H1 (cell line): ENCODE results near the gene ABCC11. TPM values are rescaled to one million over a fixed set of nuclear protein-coding genes. Genes with fewer than 3 reads are reported as not detected.

Experiments used
- CTCF ChIA-PET: fragments of 300-600 bp; sonication (Branson Sonifier 250); formaldehyde crosslinking; loops from one replicate; lab custom pipeline; 2021; ENCODE audit not compliant: partially characterized antibody; lab: Charles Lee
- POLR2A ChIA-PET: fragments of 300-600 bp; sonication (Branson Sonifier 250); formaldehyde crosslinking; loops from one replicate; lab custom pipeline; 2021; ENCODE audit warnings: inconsistent platforms; ENCODE audit not compliant: partially characterized antibody; lab: Charles Lee
- DNase-seq, 2 experiments: peaks; one replicate each; pipeline versions ENCODE4 v3.0.0 to v3.0.0-alpha.2; 2010 to 2022; ENCODE audit warnings: low spot score in 2 of 2, low read depth in 1 of 2, mixed read lengths in 1 of 2
- FAIRE-seq: peaks from 2 replicates; lab custom pipeline; 2011; peaks lifted over from hg19 to GRCh38; lab: Jason Lieb, UNC
- H2AFZ ChIP-seq: 2 replicates; pipeline ENCODE4 v1.8.1; 2012; ENCODE audit warnings: low read length, inconsistent platforms
- H2AK5ac ChIP-seq: 2 replicates; pipeline ENCODE4 v1.6.1; 2013; ENCODE audit warnings: low read depth, low read length
- H2BK120ac ChIP-seq: replicated peaks from 2 replicates; pipeline ENCODE3; 2013; ENCODE audit warnings: low read depth, low read length, inconsistent platforms
- H2BK12ac ChIP-seq: 2 replicates; pipeline ENCODE4 v1.6.1; 2013; ENCODE audit warnings: low read depth, low read length
- H2BK15ac ChIP-seq: 2 replicates; pipeline ENCODE4 v1.6.1; 2013; ENCODE audit warnings: low read length
- H2BK20ac ChIP-seq: 2 replicates; pipeline ENCODE4 v1.6.1; 2013; ENCODE audit warnings: low read length
- H2BK5ac ChIP-seq: 2 replicates; pipeline ENCODE4 v1.6.1; 2013; ENCODE audit warnings: low read depth, low read length
- H3K14ac ChIP-seq: 2 replicates; pipeline ENCODE4 v1.6.1; 2013; ENCODE audit warnings: inconsistent platforms; ENCODE audit not compliant: insufficient read length
- H3K18ac ChIP-seq: 2 replicates; pipeline ENCODE4 v1.6.1; 2013; ENCODE audit warnings: low read length; ENCODE audit errors: extremely low read depth
- H3K23ac ChIP-seq: 2 replicates; pipeline ENCODE4 v1.6.1; 2013; ENCODE audit warnings: inconsistent platforms; ENCODE audit not compliant: insufficient read length
- H3K23me2 ChIP-seq: 2 replicates; pipeline ENCODE4 v1.6.1; 2013; ENCODE audit warnings: low read depth, low read length
- H3K27ac ChIP-seq: 2 replicates; pipeline ENCODE4 v1.6.1; 2011; ENCODE audit warnings: low read depth, low read length, inconsistent platforms
- H3K27me3 ChIP-seq, 4 experiments: replicated peaks in 1 of 4; 1 replicate in 1 of 4; 2 replicates in 3 of 4; pipeline versions ENCODE4 v1.6.1 to v1.8.1; 2011 to 2013; ENCODE audit warnings: low read length in 3 of 4, mild to moderate bottlenecking in 3 of 4, inconsistent platforms in 2 of 4, mixed read lengths in 2 of 4, moderate library complexity in 1 of 4; ENCODE audit not compliant: control insufficient read depth in 3 of 4, insufficient read depth in 3 of 4; ENCODE audit errors: extremely low read depth in 1 of 4
- H3K36me3 ChIP-seq, 4 experiments: 2 replicates each; pipeline versions ENCODE4 v1.6.1 to v1.8.1; 2011 to 2013; ENCODE audit warnings: mild to moderate bottlenecking in 4 of 4, low read length in 3 of 4, moderate library complexity in 2 of 4, control low read depth in 1 of 4, inconsistent platforms in 1 of 4; ENCODE audit not compliant: insufficient read depth in 4 of 4, control insufficient read depth in 2 of 4
- H3K4ac ChIP-seq: replicated peaks from 2 replicates; pipeline ENCODE3; 2013; ENCODE audit warnings: low read length, low read depth, mixed read lengths, inconsistent platforms; ENCODE audit not compliant: insufficient read length
- H3K4me1 ChIP-seq, 4 experiments: replicated peaks in 1 of 4; 1 replicate in 1 of 4; 2 replicates in 3 of 4; pipeline versions ENCODE4 v1.6.1 to v1.8.1; 2011 to 2013; ENCODE audit warnings: low read length in 3 of 4, inconsistent platforms in 2 of 4, mixed read lengths in 1 of 4; ENCODE audit not compliant: insufficient read depth in 4 of 4, control insufficient read depth in 3 of 4
- H3K4me2 ChIP-seq, 2 experiments: 2 replicates each; pipeline versions ENCODE4 v1.6.1 to v1.8.1; 2011 to 2013; ENCODE audit warnings: low read depth in 2 of 2, low read length in 2 of 2, control low read depth in 1 of 2, inconsistent platforms in 1 of 2, mild to moderate bottlenecking in 1 of 2; ENCODE audit not compliant: insufficient read depth in 1 of 2
- H3K4me3 ChIP-seq, 4 experiments: fragments of 200-600, 300-600 bp in 1 of 4; sonication (generic), shearing (Covaris generic), sonication (Bioruptor Twin) in 1 of 4; 2 replicates each; pipeline versions ENCODE4 v1.5.1 to v1.8.1; 2011 to 2016; ENCODE audit warnings: low read length in 4 of 4, low read depth in 3 of 4, control low read depth in 2 of 4, inconsistent platforms in 2 of 4, mild to moderate bottlenecking in 2 of 4, mixed read lengths in 1 of 4, moderate library complexity in 1 of 4; ENCODE audit not compliant: insufficient read depth in 2 of 4; ENCODE audit errors: extremely low read depth in 1 of 4
- H3K56ac ChIP-seq: replicated peaks from 2 replicates; pipeline ENCODE3; 2013; ENCODE audit warnings: low read depth, mild to moderate bottlenecking, mixed read lengths, low read length, inconsistent platforms; ENCODE audit not compliant: insufficient read length
- H3K79me1 ChIP-seq: 2 replicates; pipeline ENCODE4 v1.6.1; 2013; ENCODE audit warnings: low read depth, low read length, control low read depth
- H3K79me2 ChIP-seq, 2 experiments: 2 replicates each; pipeline versions ENCODE4 v1.6.1 to v1.8.1; 2012 to 2013; ENCODE audit warnings: low read length in 2 of 2, mild to moderate bottlenecking in 2 of 2, inconsistent platforms in 1 of 2; ENCODE audit not compliant: insufficient read depth in 2 of 2, control insufficient read depth in 1 of 2
- H3K9ac ChIP-seq, 4 experiments: replicated peaks in 1 of 4; 1 replicate in 1 of 4; 2 replicates in 3 of 4; pipeline versions ENCODE4 v1.6.1 to v1.8.1; 2011 to 2013; ENCODE audit warnings: low read depth in 3 of 4, low read length in 3 of 4, control low read depth in 2 of 4, mild to moderate bottlenecking in 2 of 4, moderate library complexity in 2 of 4, inconsistent platforms in 1 of 4; ENCODE audit errors: extremely low read depth in 1 of 4
- H3K9me3 ChIP-seq, 2 experiments: 2 replicates each; pipeline versions ENCODE4 v1.6.1 to v1.8.1; 2012 to 2013; ENCODE audit warnings: mild to moderate bottlenecking in 2 of 2, moderate library complexity in 2 of 2, control low read depth in 1 of 2, inconsistent platforms in 1 of 2, low read depth in 1 of 2, low read length in 1 of 2, mixed read lengths in 1 of 2; ENCODE audit not compliant: insufficient read depth in 2 of 2
- H4K20me1 ChIP-seq, 2 experiments: replicated peaks in 1 of 2; 2 replicates each; pipeline versions ENCODE3 to v1.8.1; 2011 to 2013; ENCODE audit warnings: inconsistent platforms in 2 of 2, low read length in 2 of 2, mild to moderate bottlenecking in 1 of 2; ENCODE audit not compliant: insufficient read depth in 2 of 2, control insufficient read depth in 1 of 2
- H4K5ac ChIP-seq: 2 replicates; pipeline ENCODE4 v1.6.1; 2013; ENCODE audit warnings: low read length, low read depth, mixed read lengths, inconsistent platforms; ENCODE audit not compliant: insufficient read length
- H4K8ac ChIP-seq: 2 replicates; pipeline ENCODE4 v1.8.0; 2013; ENCODE audit warnings: mild to moderate bottlenecking, moderate library complexity, low read length, inconsistent platforms; ENCODE audit not compliant: insufficient read depth; ENCODE audit errors: extremely low read depth
- H4K91ac ChIP-seq: replicated peaks from 2 replicates; pipeline ENCODE3; 2013; ENCODE audit warnings: low read length, mixed read lengths, inconsistent platforms; ENCODE audit not compliant: insufficient read length
- BACH1 ChIP-seq: IDR thresholded peaks from 2 replicates; pipeline ENCODE4 v1.6.1; 2012; ENCODE audit warnings: low read length, improper control_type of control experiment
- HDAC2 ChIP-seq, 2 experiments: fragments of 300-600 bp in 1 of 2; sonication (generic) in 1 of 2; IDR thresholded peaks; 2 replicates each; pipeline ENCODE4 v1.6.1; 2011 to 2012; ENCODE audit warnings: low read depth in 2 of 2, low read length in 2 of 2, mild to moderate bottlenecking in 2 of 2, moderate library complexity in 2 of 2, borderline replicate concordance in 1 of 2, inconsistent platforms in 1 of 2
- WGBS, 2 experiments: shearing (Covaris generic) in 1 of 2; methylation state at CpG; one replicate each; pipeline versions ENCODE4 v1.1.6 to v1.1.7; 2013 to 2015; ENCODE audit warnings: low lambda C conversion rate in 2 of 2, mixed read lengths in 2 of 2, inconsistent platforms in 1 of 2, low coverage in 1 of 2, missing lambda C conversion rate in 1 of 2; ENCODE audit not compliant: insufficient replicate concordance in 2 of 2, insufficient coverage in 1 of 2, insufficient read length in 1 of 2; ENCODE audit errors: extremely low coverage in 1 of 2, missing lambda C conversion rate in 1 of 2; 5-methylcytosine and 5-hydroxymethylcytosine counted together
- polyA plus RNA-seq, 7 experiments: library from polyadenylated mRNA; depleted of rRNA in 3 of 7; stranded (reverse) in 5 of 7; unstranded in 2 of 7; fragments of >200 nt in 5 of 7; fragments of 200-250 nt in 2 of 7; gene quantifications; 1 replicate in 5 of 7; 2 replicates in 1 of 7; 4 replicates in 1 of 7; pipeline versions ENCODE4 v1.2.1 to v1.2.3, GENCODE V29; 2011 to 2013; ENCODE audit warnings: missing spikeins in 2 of 7, mixed read lengths in 2 of 7
- total RNA-seq: library from RNA; stranded (reverse); fragmentation: NEBNext Ultra II Directional; extraction: Animal tissue kit (Norgen Biotek cat#: 25700); gene quantifications from 2 replicates; pipeline ENCODE4 v1.2.1, GENCODE V29; 2021

The ABCC11 gene
- total and polyA plus RNA-seq, 2 of the 8 experiments (the other 6 are each of a cell fraction or from before 2014, with no cell fraction given): 0.06 TPM; not detected in 1

DNA sequence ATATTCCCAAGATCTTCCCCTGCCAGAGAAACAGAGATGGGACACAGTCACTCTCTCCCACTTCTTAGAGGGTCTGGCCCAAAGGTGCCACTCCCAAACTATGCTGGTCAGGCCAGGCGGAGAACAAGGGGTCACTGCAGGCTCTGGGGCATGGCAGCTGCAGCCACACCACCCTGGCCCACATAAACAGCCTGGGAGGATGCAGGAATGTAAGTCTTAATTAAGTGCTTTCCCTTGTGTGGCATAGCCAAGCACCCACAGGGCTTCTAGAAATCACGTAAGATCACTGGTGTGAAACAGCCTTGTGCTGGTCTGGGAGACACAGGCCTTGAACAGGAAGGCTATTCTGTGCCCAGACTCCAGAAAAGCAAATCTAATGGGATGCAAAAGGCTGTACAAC lies 123.1 kb downstream of the ABCC11 start:
- H4K20me1 ChIP-seq: no peaks in the 10 kb centered on the region
- H3K4ac ChIP-seq: no peak overlapping the region
- no peaks in the 10 kb centered on the region for H3K27me3 ChIP-seq
- TF ChIP-seq BACH1: no peak
- TF ChIP-seq HDAC2 (IDR thresholded peaks at IDR 0.05; ENCODE audit: borderline replicate concordance in 1 of 2, low read depth in 2 of 2, low read length in 2 of 2): no peak
- FAIRE-seq: no peak
- H2BK20ac ChIP-seq: no peak overlapping the region
- H4K5ac ChIP-seq: no peak overlapping the region
- H4K91ac ChIP-seq: no peak overlapping the region
- H3K18ac ChIP-seq: no peak overlapping the region
- H3K14ac ChIP-seq: no peak overlapping the region
- no peak overlapping the region for H4K8ac ChIP-seq
- no peak overlapping the region for H3K56ac ChIP-seq
- H3K9me3 ChIP-seq: no peaks in the 10 kb centered on the region
- H2BK120ac ChIP-seq: no peak overlapping the region
- H3K36me3 ChIP-seq: no peaks in the 10 kb centered on the region
- no peaks in the 10 kb centered on the region for H3K79me2 ChIP-seq
- H3K23me2 ChIP-seq: no peaks in the 10 kb centered on the region
- no peak overlapping the region for H3K9ac ChIP-seq
- no peaks in the 10 kb centered on the region for H3K4me1 ChIP-seq
- no peaks in the 10 kb centered on the region for H3K79me1 ChIP-seq
- no peak overlapping the region for H2BK12ac ChIP-seq
- ChIA-PET POLR2A (no interaction called here), CTCF (interaction anchor here (0.6 to 0.8 kb wide), 3 partner anchors 16 to 381 kb away, joined by 3 to 5 read pairs (median 3); no protein-coding TSS in a partner anchor)
- 84% methylated on average over 2 of the region's 2 CpGs; no CpG with 5 or more reads in 1 of the 2 experiments for WGBS, 2 experiments
- no peak overlapping the region for H3K4me3 ChIP-seq
- H3K27ac ChIP-seq: no peak overlapping the region
- no peak overlapping the region for H2BK15ac ChIP-seq
- H3K23ac ChIP-seq: no peak overlapping the region
- 0 out of 2 replicates have a peak overlapping the region, but pooled peaks have one; percentile 85 for H2AK5ac ChIP-seq
- DNase-seq: no peak
- no peak overlapping the region for H2BK5ac ChIP-seq
- no peak overlapping the region for H2AFZ ChIP-seq
- H3K4me2 ChIP-seq: no peak overlapping the region
